Measurements from ENCODE around the gene IKBKE.

DNA sequence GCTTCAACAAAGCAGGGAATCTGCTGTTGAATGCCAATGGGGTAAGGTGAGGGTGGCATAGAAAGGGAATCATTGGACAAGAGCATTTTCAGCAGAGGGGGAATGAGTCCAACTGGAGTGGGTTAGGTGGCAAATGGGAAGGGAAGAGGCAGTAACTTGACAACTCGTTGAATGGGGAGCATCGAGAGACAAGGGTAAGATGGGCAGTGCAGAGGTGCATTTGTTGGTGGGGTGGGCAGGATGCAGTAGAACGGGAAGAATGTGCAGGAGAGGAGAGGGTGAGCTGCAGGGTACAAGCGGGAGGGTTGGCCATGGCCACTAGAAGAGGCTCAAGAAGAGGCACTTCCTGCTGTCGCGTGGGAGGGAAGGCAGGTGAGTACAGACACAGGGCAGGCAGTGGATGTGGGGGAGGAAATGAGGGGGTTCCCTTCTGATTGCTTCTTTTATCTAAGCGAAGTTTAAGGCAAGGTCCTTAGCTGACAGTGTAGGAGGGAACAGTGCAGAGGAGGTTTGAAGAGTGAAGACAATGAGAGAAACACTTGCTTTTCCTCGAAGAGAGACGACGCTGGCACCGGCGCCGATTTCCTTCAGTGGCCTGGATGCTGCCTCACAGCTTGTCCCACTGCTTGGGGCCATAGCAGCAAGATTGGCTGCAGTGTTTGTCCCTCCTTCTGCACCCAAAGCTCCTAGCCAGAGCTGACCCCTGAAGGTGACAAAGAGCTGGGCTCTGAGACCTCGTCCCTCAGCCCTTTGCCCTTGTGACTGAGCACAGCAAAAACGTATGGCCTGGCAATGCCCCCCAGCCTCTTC lies 3.2 kb upstream of the IKBKE start:
- TF ChIP-seq, protein P1, sequence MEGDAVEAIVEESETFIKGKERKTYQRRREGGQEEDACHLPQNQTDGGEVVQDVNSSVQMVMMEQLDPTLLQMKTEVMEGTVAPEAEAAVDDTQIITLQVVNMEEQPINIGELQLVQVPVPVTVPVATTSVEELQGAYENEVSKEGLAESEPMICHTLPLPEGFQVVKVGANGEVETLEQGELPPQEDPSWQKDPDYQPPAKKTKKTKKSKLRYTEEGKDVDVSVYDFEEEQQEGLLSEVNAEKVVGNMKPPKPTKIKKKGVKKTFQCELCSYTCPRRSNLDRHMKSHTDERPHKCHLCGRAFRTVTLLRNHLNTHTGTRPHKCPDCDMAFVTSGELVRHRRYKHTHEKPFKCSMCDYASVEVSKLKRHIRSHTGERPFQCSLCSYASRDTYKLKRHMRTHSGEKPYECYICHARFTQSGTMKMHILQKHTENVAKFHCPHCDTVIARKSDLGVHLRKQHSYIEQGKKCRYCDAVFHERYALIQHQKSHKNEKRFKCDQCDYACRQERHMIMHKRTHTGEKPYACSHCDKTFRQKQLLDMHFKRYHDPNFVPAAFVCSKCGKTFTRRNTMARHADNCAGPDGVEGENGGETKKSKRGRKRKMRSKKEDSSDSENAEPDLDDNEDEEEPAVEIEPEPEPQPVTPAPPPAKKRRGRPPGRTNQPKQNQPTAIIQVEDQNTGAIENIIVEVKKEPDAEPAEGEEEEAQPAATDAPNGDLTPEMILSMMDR (IDR thresholded peaks at IDR 0.05; ENCODE audit: poor library complexity, severe bottlenecking): no peak
- TF ChIP-seq POLR2AphosphoS5 (IDR thresholded peaks at IDR 0.05) (no peak), EZH2 (IDR thresholded peaks at IDR 0.05; ENCODE audit: borderline replicate concordance, insufficient read depth, low read length, poor library complexity, severe bottlenecking) (no peak)
